Breast epithelium (tissue), 3 donors: ENCODE results near the gene AGO3.

Source experiments
- CTCF ChIP-seq, 3 donors: fragments of 450-650 bp; IDR thresholded peaks; one replicate each; pipeline ENCODE4 v1.5.1; 2016 to 2017; ENCODE audit warnings: antibody characterized with exemption in 3 of 3, mild to moderate bottlenecking in 3 of 3, moderate library complexity in 3 of 3
- POLR2AphosphoS5 ChIP-seq, 3 donors: sonication (generic); formaldehyde crosslinking; IDR thresholded peaks; one replicate each; pipeline ENCODE4 v1.6.1; 2017; ENCODE audit warnings: antibody characterized with exemption in 3 of 3

- TF ChIP-seq CTCF (IDR thresholded peaks at IDR 0.05) (no peak), POLR2AphosphoS5 (IDR thresholded peaks at IDR 0.05) (no peak)
Measured at GRCh38 chr1:35886577-35887431, 44.1 kb upstream of the AGO3 start.
